Duodenal mucosa (tissue), 2 donors: ENCODE measurements around the gene TFE3.

Source experiments
- H3K27ac ChIP-seq: one replicate; pipeline ENCODE4 v1.7.0; 2013; ENCODE audit warnings: low read depth, low read length
- H3K27me3 ChIP-seq, 2 donors: one replicate each; pipeline ENCODE4 v1.7.0; 2013; ENCODE audit warnings: low read length in 2 of 2, control low read depth in 1 of 2; ENCODE audit not compliant: insufficient read depth in 2 of 2, control insufficient read depth in 1 of 2
- H3K36me3 ChIP-seq, 2 donors: one replicate each; pipeline ENCODE4 v1.7.0; 2013; ENCODE audit warnings: low read length in 2 of 2, control low read depth in 1 of 2; ENCODE audit not compliant: insufficient read depth in 2 of 2, control insufficient read depth in 1 of 2
- H3K4me1 ChIP-seq, 2 donors: one replicate each; pipeline ENCODE4 v1.7.0; 2013; ENCODE audit warnings: low read length in 2 of 2, control low read depth in 1 of 2; ENCODE audit not compliant: insufficient read depth in 2 of 2, control insufficient read depth in 1 of 2
- H3K4me3 ChIP-seq, 2 donors: one replicate each; pipeline ENCODE4 v1.7.0; 2013; ENCODE audit warnings: low read length in 2 of 2, low read depth in 1 of 2
- H3K9ac ChIP-seq, 2 donors: one replicate each; pipeline ENCODE4 v1.7.0; 2013; ENCODE audit warnings: low read length in 2 of 2, low read depth in 1 of 2
- H3K9me3 ChIP-seq, 2 donors: one replicate each; pipeline ENCODE4 v1.7.0; 2013; ENCODE audit warnings: low read length in 2 of 2, control low read depth in 1 of 2; ENCODE audit not compliant: control insufficient read depth in 1 of 2

TFE3 gene

DNA sequence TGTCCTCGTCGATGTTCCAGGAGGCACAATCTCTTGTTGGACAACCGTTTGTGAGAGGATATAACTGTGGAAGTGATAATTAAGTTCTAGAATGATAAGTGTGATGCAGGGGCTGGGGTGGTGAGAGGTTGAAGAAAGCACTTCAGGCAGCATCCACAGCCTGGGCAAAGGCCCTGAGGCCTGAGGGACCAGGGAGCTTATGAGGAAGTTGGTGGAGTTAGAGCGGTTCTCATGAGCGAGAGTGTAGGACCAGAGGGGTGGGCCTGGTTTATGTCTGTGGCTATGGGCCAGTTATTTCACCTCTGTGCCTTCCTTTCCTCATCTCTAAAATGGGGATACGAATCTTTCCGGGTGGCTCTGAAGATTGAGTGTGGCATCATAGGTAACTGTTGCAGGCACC, 18.3 kb upstream of the TFE3 start:
- no peaks in the 10 kb centered on the region for H3K27me3 ChIP-seq
- H3K27ac ChIP-seq: no peak overlapping the region
- H3K4me1 ChIP-seq: peaks cover 5 to 9% of the 10 kb centered on the region in 2 donors
- H3K36me3 ChIP-seq: peaks cover 0 to 7% of the 10 kb centered on the region in 2 donors
- H3K4me3 ChIP-seq: no peak overlapping the region
- H3K9me3 ChIP-seq: no peaks in the 10 kb centered on the region
- H3K9ac ChIP-seq: no peak overlapping the region

DNA sequence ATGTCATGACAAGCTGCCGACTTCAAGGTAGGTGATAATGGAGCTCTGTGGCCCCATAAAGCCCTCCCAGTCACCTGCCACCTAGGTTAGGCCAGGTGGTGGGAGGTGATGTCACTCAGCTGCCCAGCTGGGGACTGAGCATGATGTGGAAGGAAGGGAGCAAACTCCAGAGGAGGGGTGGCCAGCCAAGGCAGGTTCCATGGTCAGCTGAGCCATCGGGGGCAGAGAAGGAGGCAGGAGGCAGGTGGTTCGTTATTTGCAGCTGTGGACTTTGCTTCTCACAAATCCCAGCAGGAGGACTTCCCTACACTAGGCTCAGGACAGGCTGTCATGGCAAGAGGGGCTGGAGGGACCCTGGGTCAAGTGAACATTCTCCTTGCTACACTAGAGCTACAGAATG, 17.8 kb upstream of the TFE3 start:
- Histone ChIP-seq H3K36me3 (peaks cover 0 to 4% of the 10 kb centered on the region in 2 donors), H3K27ac (no peak overlapping the region), H3K27me3 (no peaks in the 10 kb centered on the region), H3K9me3 (no peaks in the 10 kb centered on the region), H3K4me3 (no peak overlapping the region), H3K9ac (no peak overlapping the region), H3K4me1 (peaks cover 5 to 9% of the 10 kb centered on the region in 2 donors)

DNA sequence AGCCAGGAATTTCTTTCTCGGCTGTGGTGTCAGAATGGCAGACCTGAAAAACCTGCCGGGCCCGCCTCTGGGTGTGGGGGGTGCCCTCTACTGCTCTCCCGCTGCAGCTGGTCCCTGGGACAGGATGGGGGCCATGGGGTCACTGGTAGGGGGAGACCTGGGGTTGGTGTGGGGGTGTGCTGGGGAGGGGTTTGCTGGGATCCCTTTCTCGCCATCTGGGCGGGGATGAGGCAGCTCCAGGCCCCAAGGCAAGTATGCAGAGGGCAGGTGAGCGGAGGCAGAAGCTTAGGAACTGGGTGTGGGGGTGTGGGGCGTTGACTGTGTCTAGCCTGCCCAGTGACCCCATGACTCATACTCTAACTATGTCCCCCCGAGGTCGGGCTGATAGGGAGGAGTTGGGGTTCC, 16.5 kb upstream of the TFE3 start:
- no peaks in the 10 kb centered on the region for H3K27me3 ChIP-seq
- H3K9ac ChIP-seq: peak overlapping the region in 1 of 2 donors; percentile 68
- peaks cover 0 to 4% of the 10 kb centered on the region in 2 donors for H3K36me3 ChIP-seq
- no peaks in the 10 kb centered on the region for H3K9me3 ChIP-seq
- H3K4me3 ChIP-seq: peak overlapping the region; percentile 60 to 68
- H3K27ac ChIP-seq: peak overlapping the region; percentile 78
- H3K4me1 ChIP-seq: peaks cover 8 to 9% of the 10 kb centered on the region in 2 donors

DNA sequence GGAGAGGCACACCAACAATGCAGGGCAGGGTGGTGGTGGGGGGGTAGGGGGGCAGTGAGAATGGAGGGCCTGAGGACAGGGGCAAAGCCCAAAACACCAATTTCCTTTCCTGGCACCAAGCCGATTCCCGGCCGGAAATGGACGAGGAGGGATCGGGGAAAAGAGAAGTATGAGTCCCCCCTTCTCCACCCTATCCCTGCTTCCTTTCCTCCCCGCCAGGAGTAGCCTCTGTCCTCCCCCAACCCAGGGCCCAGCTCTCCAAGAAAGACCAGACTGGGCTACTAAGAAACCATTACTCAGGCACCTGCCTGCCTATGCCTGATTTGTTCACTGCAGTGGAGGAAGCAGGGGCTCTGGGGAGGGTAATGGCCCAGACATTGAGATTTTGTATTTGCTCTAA, 16.0 kb upstream of the TFE3 start:
- no peaks in the 10 kb centered on the region for H3K27me3 ChIP-seq
- peaks cover 0 to 4% of the 10 kb centered on the region in 2 donors for H3K36me3 ChIP-seq
- H3K4me3 ChIP-seq: peak overlapping the region; percentile 60 to 68
- no peaks in the 10 kb centered on the region for H3K9me3 ChIP-seq
- H3K9ac ChIP-seq: peak overlapping the region; percentile 51 to 68
- peaks cover 9 to 10% of the 10 kb centered on the region in 2 donors for H3K4me1 ChIP-seq
- H3K27ac ChIP-seq: peak overlapping the region; percentile 78

DNA sequence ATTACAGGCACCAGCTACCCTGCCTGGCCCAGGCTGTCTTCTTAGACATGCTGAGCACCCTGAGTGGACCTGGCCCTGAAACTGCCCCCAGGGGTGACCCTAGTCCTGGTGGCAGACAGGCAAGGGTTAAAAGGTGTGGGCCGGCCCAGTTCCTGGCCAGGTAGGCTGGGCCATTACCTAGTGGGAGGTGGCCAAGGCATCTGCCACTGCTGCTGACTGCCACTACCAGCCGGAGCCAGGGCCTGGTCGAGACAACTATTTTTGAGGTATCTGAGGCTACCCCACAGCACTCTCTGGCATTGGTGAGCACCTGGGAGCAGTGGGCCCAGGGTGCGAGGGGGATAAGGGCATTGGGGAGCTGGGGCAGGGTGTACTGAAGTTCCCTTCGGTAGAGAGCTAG, 15.6 kb upstream of the TFE3 start, which contains the start of gene CCDC120:
TSS of gene CCDC120 (plus strand) at position 206 of the 400 bp plus-strand sequence. CDS start 3,043 bp downstream, outside the sequence.
- Histone ChIP-seq H3K4me1 (peaks cover 10 to 13% of the 10 kb centered on the region in 2 donors), H3K9me3 (no peaks in the 10 kb centered on the region), H3K27me3 (no peaks in the 10 kb centered on the region), H3K4me3 (peak within 1 kb of the TSS; percentile 60 to 68), H3K36me3 (peaks cover 0 to 2% of the 10 kb centered on the region in 2 donors), H3K27ac (peak within 1 kb of the TSS; percentile 78), H3K9ac (peak within 1 kb of the TSS; percentile 51 to 68)

DNA sequence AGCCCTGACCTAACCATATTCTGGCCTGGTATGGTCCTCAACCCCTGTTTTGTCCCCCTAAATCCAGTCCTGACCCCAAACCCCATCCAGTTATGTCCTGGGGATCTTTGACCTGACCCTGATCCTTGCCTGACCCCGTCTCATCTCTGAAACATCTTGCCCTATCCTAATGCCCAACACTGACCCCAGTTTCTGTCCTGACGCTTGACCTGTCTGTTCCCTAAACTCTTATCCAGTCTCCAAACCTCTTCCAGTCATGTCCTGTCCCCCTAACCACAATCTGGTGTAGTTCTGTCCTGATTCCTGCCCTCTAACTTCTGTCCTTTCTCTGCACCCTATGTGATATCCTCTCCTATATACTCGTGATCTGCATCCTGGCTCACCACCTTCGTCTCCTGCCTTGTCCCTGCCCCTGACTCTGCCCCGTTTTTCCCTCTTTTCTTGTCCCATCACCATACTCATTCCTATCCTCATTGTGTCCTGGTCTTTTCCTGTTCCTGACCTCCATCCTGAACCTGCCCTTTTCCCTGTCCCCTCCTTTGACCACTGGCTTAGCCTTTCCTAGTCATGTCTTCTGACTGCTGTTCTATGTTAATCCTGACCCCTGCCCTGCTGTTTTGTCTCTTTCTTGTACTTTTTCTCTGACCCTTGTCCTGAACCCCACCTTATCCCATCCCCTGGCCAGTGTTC, 11.1 kb upstream of the TFE3 start:
- H3K27ac ChIP-seq: no peak overlapping the region

DNA sequence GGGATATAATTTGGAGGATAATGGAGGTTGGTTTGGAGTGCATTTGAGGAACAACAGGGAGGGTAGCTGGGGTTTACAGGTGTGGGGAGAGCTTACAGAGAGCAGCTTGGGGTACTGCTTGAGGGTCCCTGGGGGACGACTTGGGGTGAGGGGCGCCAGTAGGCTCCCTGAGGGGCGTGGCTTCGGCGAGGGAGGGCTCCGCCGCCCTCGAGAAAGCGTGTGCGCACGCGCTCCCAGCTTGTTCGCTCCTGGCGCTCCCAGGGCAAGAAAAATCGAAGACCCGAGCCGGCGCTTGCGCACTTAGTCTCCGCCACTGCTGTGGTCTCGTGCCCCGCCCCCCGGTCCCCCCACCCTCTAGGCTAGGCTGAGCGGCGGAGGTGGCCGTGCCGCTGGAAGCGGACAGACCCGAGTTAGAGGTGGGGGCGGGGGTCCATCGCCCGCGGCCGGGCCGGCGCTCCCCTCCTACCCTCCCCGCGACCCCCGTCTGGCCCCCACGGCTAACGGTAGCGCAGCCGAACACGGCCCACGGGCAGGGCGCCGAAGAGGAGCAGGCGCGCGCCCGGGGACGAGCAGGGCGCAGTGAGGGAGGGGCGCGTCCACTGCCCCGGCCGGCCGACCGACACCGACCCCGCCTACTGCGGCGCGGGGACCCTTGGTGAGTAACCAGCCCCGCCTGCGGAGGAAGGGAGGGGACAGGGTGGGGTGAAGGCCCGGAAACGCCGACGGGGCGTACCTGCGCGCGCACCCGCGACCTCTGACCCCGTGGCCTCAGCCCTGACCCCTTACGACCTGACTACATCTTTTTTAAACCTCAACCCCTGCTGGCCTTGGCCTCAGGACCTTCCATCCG, 10.3 kb upstream of the TFE3 start:
- Histone ChIP-seq H3K36me3 (no peaks in the 10 kb centered on the region), H3K9ac (peak overlapping the region; percentile 30 to 39), H3K9me3 (no peaks in the 10 kb centered on the region), H3K4me3 (peak overlapping the region; percentile 52 to 59), H3K27ac (peak overlapping the region; percentile 50), H3K4me1 (peaks cover 4 to 5% of the 10 kb centered on the region in 2 donors), H3K27me3 (no peaks in the 10 kb centered on the region)

More for the DNA sequence above, 11.1 kb upstream of the TFE3 start:
- Histone ChIP-seq H3K36me3 (no peaks in the 10 kb centered on the region), H3K4me3 (peak overlapping the region; percentile 52 to 59), H3K9ac (peak overlapping the region; percentile 30 to 39), H3K27me3 (no peaks in the 10 kb centered on the region), H3K9me3 (no peaks in the 10 kb centered on the region), H3K4me1 (peaks cover 4 to 5% of the 10 kb centered on the region in 2 donors)

DNA sequence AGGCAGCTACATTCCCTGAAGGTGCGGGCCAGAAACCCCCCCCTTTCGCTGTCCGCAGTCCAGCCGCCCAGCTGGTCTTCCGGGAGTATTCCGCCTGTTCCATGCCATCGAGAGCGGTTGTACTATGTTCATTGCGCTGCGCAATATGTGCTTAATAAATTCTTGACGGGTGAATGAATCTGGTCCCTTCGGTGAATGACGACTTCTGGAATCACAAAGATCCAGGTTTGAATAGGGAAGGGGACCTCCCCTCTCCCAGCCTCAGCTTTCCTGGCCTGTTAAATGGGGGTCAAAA, 777 bp upstream of the TFE3 start:
- H3K9me3 ChIP-seq: no peaks in the 10 kb centered on the region
- peaks cover 9 to 20% of the 10 kb centered on the region in 2 donors for H3K4me1 ChIP-seq
- H3K9ac ChIP-seq: peak overlapping the region; percentile 35 to 54
- peak overlapping the region in 1 of 2 donors; percentile 40 for H3K4me3 ChIP-seq
- peaks cover 0 to 7% of the 10 kb centered on the region in 2 donors for H3K36me3 ChIP-seq
- peak overlapping the region; percentile 56 for H3K27ac ChIP-seq
- H3K27me3 ChIP-seq: no peaks in the 10 kb centered on the region

DNA sequence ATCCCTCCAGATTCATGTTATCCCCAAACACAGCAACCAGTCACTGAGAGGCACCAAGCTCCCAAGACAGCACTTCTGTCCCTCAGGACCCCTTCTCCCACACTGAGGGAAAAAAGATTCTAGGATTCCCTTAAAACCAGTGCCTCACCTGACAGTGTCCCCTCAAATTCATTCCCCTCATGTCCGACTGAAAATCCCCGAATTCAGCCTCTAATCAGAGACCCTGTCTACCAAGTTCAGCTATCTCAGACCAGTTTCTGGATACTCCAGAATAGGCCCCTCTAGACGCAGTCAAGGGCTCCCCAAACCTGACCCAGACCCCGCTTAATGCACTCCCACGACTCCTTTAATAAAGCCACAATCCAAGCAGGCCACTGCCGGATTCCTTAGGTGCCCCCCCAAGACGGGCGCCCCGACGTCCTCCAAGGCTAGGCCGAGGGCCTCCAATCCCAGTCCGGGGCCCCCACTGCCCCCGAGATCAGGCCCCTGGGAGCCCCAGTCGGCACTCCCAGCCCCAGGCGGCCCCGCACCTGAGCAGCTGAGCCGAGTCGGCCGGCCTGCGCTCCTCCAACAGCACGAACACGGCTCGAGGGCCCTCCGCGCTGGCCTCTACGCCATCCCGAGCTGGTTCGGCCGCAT, 457 bp downstream of the TFE3 start:
- peak overlapping the region; percentile 75 to 77 for H3K4me3 ChIP-seq

More for the DNA sequence above, 457 bp downstream of the TFE3 start:
- Histone ChIP-seq H3K27me3 (no peaks in the 10 kb centered on the region), H3K9me3 (no peaks in the 10 kb centered on the region), H3K36me3 (peaks cover 2 to 17% of the 10 kb centered on the region in 2 donors), H3K27ac (peak overlapping the region; percentile 89), H3K4me1 (peaks cover 9 to 20% of the 10 kb centered on the region in 2 donors), H3K9ac (peak overlapping the region; percentile 81 to 82)
